SK-N-SH (cell line): ENCODE results near the gene NOB1.

Experiments used
- EP300 ChIP-seq, 2 experiments: IDR thresholded peaks; 2 replicates each; pipeline versions ENCODE4 v1.4.0 to v1.6.1; 2012; ENCODE audit warnings: borderline replicate concordance in 1 of 2, low read depth in 1 of 2, low read length in 1 of 2
- FOSL2 ChIP-seq: IDR thresholded peaks from 2 replicates; pipeline ENCODE4 v1.4.0; 2012; ENCODE audit warnings: low read depth, mild to moderate bottlenecking, moderate library complexity, borderline replicate concordance
- FOXJ3 ChIP-seq: sonication (generic); formaldehyde crosslinking; IDR thresholded peaks from 2 replicates; pipeline ENCODE4 v1.5.1; 2020; ENCODE audit warnings: mild to moderate bottlenecking, missing genetic modification reagents
- JUND ChIP-seq: IDR thresholded peaks from 2 replicates; pipeline ENCODE4 v1.4.0; 2012
- NRF1 ChIP-seq: IDR thresholded peaks from 2 replicates; pipeline ENCODE4 v1.6.1; 2012; ENCODE audit warnings: low read depth, mild to moderate bottlenecking, low read length
- RCOR1 ChIP-seq: fragments of 150-350 bp; IDR thresholded peaks from 2 replicates; pipeline ENCODE4 v1.6.1; 2017; ENCODE audit warnings: antibody characterized with exemption, low read length
- RFX5 ChIP-seq: IDR thresholded peaks from 2 replicates; pipeline ENCODE4 v1.6.1; 2012; ENCODE audit warnings: mild to moderate bottlenecking, improper control_type of control experiment, low read length
- RXRA ChIP-seq: IDR thresholded peaks from 2 replicates; pipeline ENCODE4 v1.4.0; 2012; ENCODE audit warnings: low read depth, mild to moderate bottlenecking, borderline replicate concordance
- TF ChIP-seq, protein P1 (sequence below): fragments of 200-600 bp; sonication (generic); IDR thresholded peaks from 2 replicates; pipeline ENCODE4 v1.6.1; 2017; ENCODE audit warnings: antibody characterized with exemption, mild to moderate bottlenecking, moderate library complexity
- TF ChIP-seq, protein P2 (sequence below): IDR thresholded peaks from 2 replicates; pipeline ENCODE4 v1.6.1; 2012; ENCODE audit warnings: mild to moderate bottlenecking, low read depth, low read length, moderate library complexity
- TF ChIP-seq, protein P3 (sequence below): IDR thresholded peaks from 2 replicates; pipeline ENCODE4 v1.4.0; 2012; ENCODE audit warnings: low read depth
- TF ChIP-seq, protein P4 (sequence below): IDR thresholded peaks from 2 replicates; pipeline ENCODE4 v1.4.0; 2012; ENCODE audit warnings: low read depth, borderline replicate concordance

DNA sequence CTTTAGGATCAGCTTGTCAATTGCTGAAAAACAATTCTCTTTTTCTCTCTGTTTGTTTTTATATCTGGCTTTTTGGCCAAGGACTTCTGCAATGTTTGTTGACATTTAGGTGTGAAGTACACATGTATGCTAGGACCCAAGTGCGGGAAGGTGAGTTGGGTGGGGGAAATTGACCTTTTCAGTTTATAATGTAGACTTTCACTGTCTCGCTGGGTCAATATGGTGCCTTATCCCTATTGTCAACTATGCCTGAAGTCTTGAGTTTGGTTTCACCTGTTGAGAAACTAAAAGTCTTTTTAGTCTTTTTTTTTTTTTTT lies 16.9 kb upstream of the NOB1 start:
- no peak for TF ChIP-seq EP300 (IDR thresholded peaks at IDR 0.05; ENCODE audit: borderline replicate concordance in 1 of 2, low read depth in 1 of 2, low read length in 1 of 2)
- TF ChIP-seq RCOR1: no peak
- TF ChIP-seq, protein P1, sequence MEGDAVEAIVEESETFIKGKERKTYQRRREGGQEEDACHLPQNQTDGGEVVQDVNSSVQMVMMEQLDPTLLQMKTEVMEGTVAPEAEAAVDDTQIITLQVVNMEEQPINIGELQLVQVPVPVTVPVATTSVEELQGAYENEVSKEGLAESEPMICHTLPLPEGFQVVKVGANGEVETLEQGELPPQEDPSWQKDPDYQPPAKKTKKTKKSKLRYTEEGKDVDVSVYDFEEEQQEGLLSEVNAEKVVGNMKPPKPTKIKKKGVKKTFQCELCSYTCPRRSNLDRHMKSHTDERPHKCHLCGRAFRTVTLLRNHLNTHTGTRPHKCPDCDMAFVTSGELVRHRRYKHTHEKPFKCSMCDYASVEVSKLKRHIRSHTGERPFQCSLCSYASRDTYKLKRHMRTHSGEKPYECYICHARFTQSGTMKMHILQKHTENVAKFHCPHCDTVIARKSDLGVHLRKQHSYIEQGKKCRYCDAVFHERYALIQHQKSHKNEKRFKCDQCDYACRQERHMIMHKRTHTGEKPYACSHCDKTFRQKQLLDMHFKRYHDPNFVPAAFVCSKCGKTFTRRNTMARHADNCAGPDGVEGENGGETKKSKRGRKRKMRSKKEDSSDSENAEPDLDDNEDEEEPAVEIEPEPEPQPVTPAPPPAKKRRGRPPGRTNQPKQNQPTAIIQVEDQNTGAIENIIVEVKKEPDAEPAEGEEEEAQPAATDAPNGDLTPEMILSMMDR: no peak
- TF ChIP-seq, protein P2, sequence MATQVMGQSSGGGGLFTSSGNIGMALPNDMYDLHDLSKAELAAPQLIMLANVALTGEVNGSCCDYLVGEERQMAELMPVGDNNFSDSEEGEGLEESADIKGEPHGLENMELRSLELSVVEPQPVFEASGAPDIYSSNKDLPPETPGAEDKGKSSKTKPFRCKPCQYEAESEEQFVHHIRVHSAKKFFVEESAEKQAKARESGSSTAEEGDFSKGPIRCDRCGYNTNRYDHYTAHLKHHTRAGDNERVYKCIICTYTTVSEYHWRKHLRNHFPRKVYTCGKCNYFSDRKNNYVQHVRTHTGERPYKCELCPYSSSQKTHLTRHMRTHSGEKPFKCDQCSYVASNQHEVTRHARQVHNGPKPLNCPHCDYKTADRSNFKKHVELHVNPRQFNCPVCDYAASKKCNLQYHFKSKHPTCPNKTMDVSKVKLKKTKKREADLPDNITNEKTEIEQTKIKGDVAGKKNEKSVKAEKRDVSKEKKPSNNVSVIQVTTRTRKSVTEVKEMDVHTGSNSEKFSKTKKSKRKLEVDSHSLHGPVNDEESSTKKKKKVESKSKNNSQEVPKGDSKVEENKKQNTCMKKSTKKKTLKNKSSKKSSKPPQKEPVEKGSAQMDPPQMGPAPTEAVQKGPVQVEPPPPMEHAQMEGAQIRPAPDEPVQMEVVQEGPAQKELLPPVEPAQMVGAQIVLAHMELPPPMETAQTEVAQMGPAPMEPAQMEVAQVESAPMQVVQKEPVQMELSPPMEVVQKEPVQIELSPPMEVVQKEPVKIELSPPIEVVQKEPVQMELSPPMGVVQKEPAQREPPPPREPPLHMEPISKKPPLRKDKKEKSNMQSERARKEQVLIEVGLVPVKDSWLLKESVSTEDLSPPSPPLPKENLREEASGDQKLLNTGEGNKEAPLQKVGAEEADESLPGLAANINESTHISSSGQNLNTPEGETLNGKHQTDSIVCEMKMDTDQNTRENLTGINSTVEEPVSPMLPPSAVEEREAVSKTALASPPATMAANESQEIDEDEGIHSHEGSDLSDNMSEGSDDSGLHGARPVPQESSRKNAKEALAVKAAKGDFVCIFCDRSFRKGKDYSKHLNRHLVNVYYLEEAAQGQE: no peak
- no peak for TF ChIP-seq RXRA
- TF ChIP-seq, protein P3, sequence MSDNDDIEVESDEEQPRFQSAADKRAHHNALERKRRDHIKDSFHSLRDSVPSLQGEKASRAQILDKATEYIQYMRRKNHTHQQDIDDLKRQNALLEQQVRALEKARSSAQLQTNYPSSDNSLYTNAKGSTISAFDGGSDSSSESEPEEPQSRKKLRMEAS: no peak
- no peak for TF ChIP-seq JUND
- no peak for TF ChIP-seq FOXJ3 (CRISPR knock-in tag)
- TF ChIP-seq RFX5: no peak
- no peak for TF ChIP-seq FOSL2
- no peak for TF ChIP-seq NRF1
- TF ChIP-seq, protein P4, sequence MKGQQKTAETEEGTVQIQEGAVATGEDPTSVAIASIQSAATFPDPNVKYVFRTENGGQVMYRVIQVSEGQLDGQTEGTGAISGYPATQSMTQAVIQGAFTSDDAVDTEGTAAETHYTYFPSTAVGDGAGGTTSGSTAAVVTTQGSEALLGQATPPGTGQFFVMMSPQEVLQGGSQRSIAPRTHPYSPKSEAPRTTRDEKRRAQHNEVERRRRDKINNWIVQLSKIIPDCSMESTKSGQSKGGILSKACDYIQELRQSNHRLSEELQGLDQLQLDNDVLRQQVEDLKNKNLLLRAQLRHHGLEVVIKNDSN: no peak
